HuH-7 (cell line): Measurements from ENCODE around the gene BFSP2.

Source experiments
- DNase-seq: peaks from one replicate; pipeline ENCODE4 v3.0.0; 2011; ENCODE audit warnings: low spot score

BFSP2 gene

GRCh38 chr3:133419151-133419909 is 19.5 kb downstream of the BFSP2 start:
- DNase-seq, result no peak

- no peak for DNase-seq
These were observed 25.3 kb downstream of the BFSP2 start for GRCh38 chr3:133424937-133425869.

GRCh38 chr3:133425898-133426297 is 26.0 kb downstream of the BFSP2 start:
- no peak for DNase-seq

- no peak for DNase-seq
These were observed 26.9 kb downstream of the BFSP2 start for GRCh38 chr3:133426721-133427120.

- no peak for DNase-seq
These were observed 28.7 kb downstream of the BFSP2 start for GRCh38 chr3:133428552-133428951.

- DNase-seq, result no peak
These were observed 29.2 kb downstream of the BFSP2 start for GRCh38 chr3:133429063-133429462.

- no peak for DNase-seq
These were observed 39.7 kb downstream of the BFSP2 start for GRCh38 chr3:133439563-133439962.

- DNase-seq, result no peak
These were observed 40.8 kb downstream of the BFSP2 start for GRCh38 chr3:133440652-133441051.

GRCh38 chr3:133441867-133442270 is 42.0 kb downstream of the BFSP2 start:
- DNase-seq, result no peak

GRCh38 chr3:133442518-133442917 is 42.7 kb downstream of the BFSP2 start:
- no peak for DNase-seq

GRCh38 chr3:133443649-133444422 is 44.0 kb downstream of the BFSP2 start:
- DNase-seq, result no peak

GRCh38 chr3:133444423-133444774 is 44.5 kb downstream of the BFSP2 start:
- no peak for DNase-seq

GRCh38 chr3:133445108-133445507 is 45.3 kb downstream of the BFSP2 start:
- no peak for DNase-seq

- DNase-seq, result no peak
These were observed 48.1 kb downstream of the BFSP2 start for GRCh38 chr3:133447750-133448477.

GRCh38 chr3:133448478-133449122 is 48.7 kb downstream of the BFSP2 start:
- DNase-seq, result no peak

GRCh38 chr3:133451309-133451708 is 51.5 kb downstream of the BFSP2 start:
- DNase-seq, result no peak

- DNase-seq, result no peak
These were observed 52.9 kb downstream of the BFSP2 start for GRCh38 chr3:133452641-133453319.

- DNase-seq, result no peak
These were observed 53.5 kb downstream of the BFSP2 start for GRCh38 chr3:133453383-133453782.

- no peak for DNase-seq
These were observed 55.4 kb downstream of the BFSP2 start for GRCh38 chr3:133455281-133455680.

GRCh38 chr3:133455960-133456359 is 56.1 kb downstream of the BFSP2 start:
- DNase-seq, result no peak

GRCh38 chr3:133457025-133457424 is 57.2 kb downstream of the BFSP2 start:
- no peak for DNase-seq
